ENCODE data around the gene SEMA3F. TPM values are rescaled to one million over a fixed set of nuclear protein-coding genes. Genes with fewer than 3 reads are reported as not detected.

The SEMA3F gene
- total RNA-seq, 1 donor from 2014 or later = 0.21 TPM

DNA sequence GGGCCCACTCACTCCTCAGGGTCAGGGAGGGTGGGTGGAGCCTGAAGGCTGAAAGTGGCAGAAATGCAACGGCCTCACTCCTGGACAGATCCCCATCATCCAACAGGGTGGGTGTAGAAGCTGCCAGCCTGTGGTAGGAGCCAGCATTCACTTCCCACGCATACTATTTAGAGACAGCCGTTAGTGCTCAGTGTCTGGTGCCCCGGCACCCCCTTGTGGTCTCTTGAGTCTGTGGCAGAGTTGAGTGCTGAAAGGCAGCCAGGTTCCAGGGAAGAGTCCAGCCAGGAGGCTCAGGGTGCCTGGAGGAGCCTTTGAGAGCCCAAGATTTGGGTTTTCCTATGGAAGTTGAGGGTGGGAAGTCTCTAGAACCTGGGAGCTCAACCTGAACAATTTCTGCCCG lies 34.1 kb downstream of the SEMA3F start:
- no peak for DNase-seq (ENCODE audit: low spot score)
- no peak overlapping the region for H3K4me3 Mint-ChIP-seq
- peaks cover 6% of the 10 kb centered on the region for H3K27me3 Mint-ChIP-seq (ENCODE audit: insufficient read depth)
- intact Hi-C loops (cut with micrococcal nuclease) = loop anchor here (1.0 kb wide), 1 partner anchor 68 kb away; no protein-coding TSS in a partner anchor
- no peaks in the 10 kb centered on the region for H3K4me1 Mint-ChIP-seq (ENCODE audit: low read depth)
- no peaks in the 10 kb centered on the region for H3K36me3 Mint-ChIP-seq (ENCODE audit: low read depth)
- no peak overlapping the region for H3K27ac Mint-ChIP-seq
- H3K9me3 Mint-ChIP-seq = no peaks in the 10 kb centered on the region

DNA sequence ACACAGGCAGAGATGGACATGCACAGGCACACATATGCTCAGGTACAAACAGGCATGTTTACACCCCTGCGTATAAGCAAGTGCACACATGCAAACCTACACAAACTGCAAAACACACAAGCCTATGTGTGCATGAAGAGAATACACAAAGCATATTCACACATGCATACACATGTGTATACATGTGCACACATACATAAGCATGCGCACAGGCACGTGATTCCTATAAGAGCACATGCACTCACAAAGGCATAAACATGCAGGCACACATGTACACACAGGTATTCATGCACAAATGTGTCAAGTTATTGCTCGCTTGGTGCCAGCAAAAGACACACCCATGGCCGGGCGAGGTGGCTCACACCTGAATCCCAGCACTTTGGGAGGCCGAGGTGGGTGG lies 34.9 kb downstream of the SEMA3F start:
- no peak for DNase-seq (ENCODE audit: low spot score)
- no peaks in the 10 kb centered on the region for H3K9me3 Mint-ChIP-seq
- no peak overlapping the region for H3K4me3 Mint-ChIP-seq
- intact Hi-C loops (cut with micrococcal nuclease) = loop anchor here (1.0 kb wide), 1 partner anchor 69 kb away; no protein-coding TSS in a partner anchor
- H3K27ac Mint-ChIP-seq = no peak overlapping the region
- H3K36me3 Mint-ChIP-seq (ENCODE audit: low read depth) = no peaks in the 10 kb centered on the region
- H3K4me1 Mint-ChIP-seq (ENCODE audit: low read depth) = peaks cover 4% of the 10 kb centered on the region
- peaks cover 9% of the 10 kb centered on the region for H3K27me3 Mint-ChIP-seq (ENCODE audit: insufficient read depth)

DNA sequence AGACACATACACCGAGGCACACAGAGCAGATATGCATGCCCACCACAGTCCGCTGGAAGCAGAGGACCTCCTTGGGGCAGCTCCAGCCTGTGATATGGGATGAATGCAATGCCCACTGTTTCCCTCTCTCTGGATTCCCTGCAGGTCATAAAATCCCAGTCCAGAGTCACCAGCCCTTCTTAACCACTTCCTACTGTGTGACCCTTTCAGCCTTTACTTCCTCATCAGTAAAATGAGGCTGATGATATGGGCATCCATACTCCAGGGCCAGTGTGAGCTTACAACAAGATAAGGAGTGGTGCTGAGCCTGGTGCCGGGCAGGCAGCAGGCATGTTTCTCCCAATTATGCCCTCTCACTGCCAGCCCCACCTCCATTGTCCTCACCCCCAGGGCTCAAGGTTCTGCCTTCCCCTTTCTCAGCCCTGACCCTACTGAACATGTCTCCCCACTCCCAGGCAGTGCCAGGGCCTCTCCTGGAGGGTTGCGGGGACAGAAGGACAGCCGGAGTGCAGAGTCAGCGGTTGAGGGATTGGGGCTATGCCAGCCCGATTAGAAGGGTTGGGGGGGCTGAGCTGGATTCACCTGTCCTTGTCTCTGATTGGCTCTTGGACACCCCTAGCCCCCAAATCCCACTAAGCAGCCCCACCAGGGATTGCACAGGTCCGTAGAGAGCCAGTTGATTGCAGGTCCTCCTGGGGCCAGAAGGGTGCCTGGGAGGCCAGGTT lies 36.0 kb downstream of the SEMA3F start, which contains the start of gene GNAT1:
GNAT1 (plus strand) TSS at position 675 of the 725 bp plus-strand sequence. CDS start 116 bp downstream, outside the sequence.
- H3K27me3 Mint-ChIP-seq (ENCODE audit: insufficient read depth) = peaks cover 14% of the 10 kb centered on the region
- H3K27ac Mint-ChIP-seq = no peak within 1 kb of the TSS

DNA sequence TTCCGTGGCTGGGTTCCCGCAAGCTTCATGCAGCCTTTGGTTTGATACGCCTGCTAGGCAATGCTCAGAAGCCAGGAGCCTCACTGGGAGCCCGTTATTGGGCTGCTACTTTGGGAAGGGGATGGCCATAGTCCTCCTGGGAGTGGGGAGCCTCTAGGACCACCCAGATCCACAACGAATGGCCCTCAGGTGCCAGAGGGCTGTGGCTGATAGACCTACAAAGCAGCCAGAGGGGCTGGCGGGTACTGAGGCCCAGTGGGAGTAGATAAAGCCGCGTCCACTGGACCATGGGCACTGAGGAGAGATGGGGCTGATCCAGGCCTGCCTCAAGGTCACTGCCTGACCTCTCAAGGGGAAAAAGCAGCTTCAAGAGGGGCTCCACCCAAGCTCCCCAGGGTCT lies 37.0 kb downstream of the SEMA3F start:
- no peak overlapping the region for H3K4me3 Mint-ChIP-seq
- H3K4me1 Mint-ChIP-seq (ENCODE audit: low read depth) = peaks cover 6% of the 10 kb centered on the region
- DNase-seq (ENCODE audit: low spot score) = no peak
- intact Hi-C loops (cut with micrococcal nuclease) = loop anchor here (1.0 kb wide), 5 partner anchors 34 to 129 kb away; partner anchors contain the start of gene SEMA3F
- H3K36me3 Mint-ChIP-seq (ENCODE audit: low read depth) = no peaks in the 10 kb centered on the region
- H3K27ac Mint-ChIP-seq = no peak overlapping the region
- peaks cover 18% of the 10 kb centered on the region for H3K27me3 Mint-ChIP-seq (ENCODE audit: insufficient read depth)
- H3K9me3 Mint-ChIP-seq = no peaks in the 10 kb centered on the region

More for the DNA sequence above, 36.0 kb downstream of the SEMA3F start, which contains the start of gene GNAT1:
- H3K4me1 Mint-ChIP-seq (ENCODE audit: low read depth) = peaks cover 6% of the 10 kb centered on the region
- intact Hi-C loops (cut with micrococcal nuclease) = no loop called here
- H3K9me3 Mint-ChIP-seq = no peaks in the 10 kb centered on the region
- H3K4me3 Mint-ChIP-seq = no peak within 1 kb of the TSS
- DNase-seq (ENCODE audit: low spot score) = no peak
- H3K36me3 Mint-ChIP-seq (ENCODE audit: low read depth) = no peaks in the 10 kb centered on the region

DNA sequence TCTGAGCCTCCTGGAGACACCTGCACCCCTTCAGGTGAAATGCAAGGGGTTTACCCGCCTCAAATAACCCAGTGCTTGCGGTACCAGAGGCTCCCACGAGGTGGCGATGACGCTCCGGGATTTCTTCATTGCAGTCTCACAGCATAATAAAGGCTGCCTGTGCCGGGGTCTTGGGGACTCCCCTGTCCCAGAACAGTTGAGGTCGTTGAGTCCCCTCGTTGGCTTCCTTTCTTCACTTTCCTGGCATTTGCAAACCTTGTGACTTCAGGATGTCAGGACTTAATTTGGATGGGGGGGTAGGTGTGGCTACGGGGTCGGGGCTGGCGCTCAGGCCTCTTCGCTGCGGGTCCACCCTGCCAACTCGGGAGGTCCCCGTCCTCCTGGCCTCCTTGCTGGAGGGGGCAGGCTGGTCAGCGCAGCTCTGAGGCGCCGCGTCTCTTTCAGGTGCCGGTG lies 37.6 kb downstream of the SEMA3F start:
- Mint-ChIP-seq H3K4me1 (ENCODE audit: low read depth) (peaks cover 6% of the 10 kb centered on the region), H3K4me3 (no peak overlapping the region), H3K27me3 (ENCODE audit: insufficient read depth) (peaks cover 18% of the 10 kb centered on the region), H3K27ac (no peak overlapping the region), H3K36me3 (ENCODE audit: low read depth) (no peaks in the 10 kb centered on the region), H3K9me3 (no peaks in the 10 kb centered on the region)
- DNase-seq (ENCODE audit: low spot score) = peak; percentile 72
- intact Hi-C loops (cut with micrococcal nuclease) = loop anchor here (1.0 kb wide), 5 partner anchors 34 to 129 kb away; partner anchors contain the start of gene SEMA3F

DNA sequence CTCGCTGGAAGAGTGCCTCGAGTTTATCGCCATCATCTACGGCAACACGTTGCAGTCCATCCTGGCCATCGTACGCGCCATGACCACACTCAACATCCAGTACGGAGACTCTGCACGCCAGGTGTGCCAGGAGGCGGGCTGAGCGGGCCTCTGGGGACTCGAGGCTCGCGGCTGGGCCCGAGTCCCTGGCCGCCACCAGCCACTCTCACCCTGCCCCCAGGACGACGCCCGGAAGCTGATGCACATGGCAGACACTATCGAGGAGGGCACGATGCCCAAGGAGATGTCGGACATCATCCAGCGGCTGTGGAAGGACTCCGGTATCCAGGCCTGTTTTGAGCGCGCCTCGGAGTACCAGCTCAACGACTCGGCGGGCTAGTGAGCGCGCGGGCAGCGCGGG lies 38.2 kb downstream of the SEMA3F start:
- intact Hi-C loops (cut with micrococcal nuclease) = no loop called here
- H3K36me3 Mint-ChIP-seq (ENCODE audit: low read depth) = no peaks in the 10 kb centered on the region
- H3K4me1 Mint-ChIP-seq (ENCODE audit: low read depth) = peaks cover 6% of the 10 kb centered on the region
- no peaks in the 10 kb centered on the region for H3K9me3 Mint-ChIP-seq
- H3K4me3 Mint-ChIP-seq = no peak overlapping the region
- H3K27ac Mint-ChIP-seq = no peak overlapping the region
- no peak for DNase-seq (ENCODE audit: low spot score)
- H3K27me3 Mint-ChIP-seq (ENCODE audit: insufficient read depth) = peaks cover 18% of the 10 kb centered on the region

DNA sequence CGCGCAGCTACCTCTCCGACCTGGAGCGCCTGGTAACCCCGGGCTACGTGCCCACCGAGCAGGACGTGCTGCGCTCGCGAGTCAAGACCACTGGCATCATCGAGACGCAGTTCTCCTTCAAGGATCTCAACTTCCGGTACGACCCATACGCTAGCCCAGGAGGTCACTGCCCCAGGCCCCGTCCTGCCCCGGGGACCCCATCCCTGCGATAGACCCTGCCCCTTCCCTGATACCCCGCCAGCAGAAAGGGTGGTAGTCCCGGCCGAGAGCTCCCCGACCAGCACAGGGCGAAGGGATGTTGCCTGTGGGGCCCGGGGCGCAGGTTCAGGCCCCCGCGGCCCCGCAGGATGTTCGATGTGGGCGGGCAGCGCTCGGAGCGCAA lies 38.6 kb downstream of the SEMA3F start:
- no peaks in the 10 kb centered on the region for H3K9me3 Mint-ChIP-seq
- H3K4me1 Mint-ChIP-seq (ENCODE audit: low read depth) = peaks cover 6% of the 10 kb centered on the region
- intact Hi-C loops (cut with micrococcal nuclease) = loop anchor here (1.0 kb wide), 1 partner anchor 106 kb away; the partner anchor contains the start of genes HYAL3 and NAA80
- H3K4me3 Mint-ChIP-seq = no peak overlapping the region
- H3K36me3 Mint-ChIP-seq (ENCODE audit: low read depth) = no peaks in the 10 kb centered on the region
- no peak overlapping the region for H3K27ac Mint-ChIP-seq
- peaks cover 18% of the 10 kb centered on the region for H3K27me3 Mint-ChIP-seq (ENCODE audit: insufficient read depth)
- DNase-seq (ENCODE audit: low spot score) = no peak

DNA sequence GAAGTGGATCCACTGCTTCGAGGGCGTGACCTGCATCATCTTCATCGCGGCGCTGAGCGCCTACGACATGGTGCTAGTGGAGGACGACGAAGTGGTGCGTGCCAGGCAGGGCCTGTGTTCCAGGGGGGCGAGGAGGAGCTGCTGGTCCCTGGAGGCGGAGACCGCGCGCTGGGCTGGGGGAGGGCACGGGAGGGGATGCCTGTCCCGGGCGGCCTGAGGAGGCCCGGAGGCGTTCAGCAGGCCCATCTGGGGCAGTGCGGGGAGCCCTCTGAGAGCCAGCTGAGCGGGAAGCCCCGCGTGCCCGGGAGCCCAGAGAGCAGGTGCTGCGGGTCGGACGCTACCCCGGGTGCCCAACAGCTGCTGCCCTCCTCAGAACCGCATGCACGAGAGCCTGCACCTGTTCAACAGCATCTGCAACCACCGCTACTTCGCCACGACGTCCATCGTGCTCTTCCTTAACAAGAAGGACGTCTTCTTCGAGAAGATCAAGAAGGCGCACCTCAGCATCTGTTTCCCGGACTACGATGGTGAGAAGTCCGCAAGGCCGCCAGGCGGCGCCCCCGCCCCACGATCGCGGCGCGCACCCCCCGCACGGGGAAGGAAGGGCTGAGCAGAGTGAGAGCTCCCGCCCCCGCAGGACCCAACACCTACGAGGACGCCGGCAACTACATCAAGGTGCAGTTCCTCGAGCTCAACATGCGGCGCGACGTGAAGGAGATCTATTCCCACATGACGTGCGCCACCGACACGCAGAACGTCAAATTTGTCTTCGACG lies 39.2 kb downstream of the SEMA3F start:
- Mint-ChIP-seq H3K9me3 (no peaks in the 10 kb centered on the region), H3K27me3 (ENCODE audit: insufficient read depth) (peaks cover 18% of the 10 kb centered on the region), H3K4me1 (ENCODE audit: low read depth) (peaks cover 6% of the 10 kb centered on the region), H3K36me3 (ENCODE audit: low read depth) (no peaks in the 10 kb centered on the region), H3K4me3 (no peak overlapping the region), H3K27ac (no peak overlapping the region)
- DNase-seq (ENCODE audit: low spot score) = peak; percentile 73
- intact Hi-C loops (cut with micrococcal nuclease) = loop anchor here (1.0 kb wide), 1 partner anchor 105 kb away; the partner anchor contains the start of genes HYAL3 and NAA80

DNA sequence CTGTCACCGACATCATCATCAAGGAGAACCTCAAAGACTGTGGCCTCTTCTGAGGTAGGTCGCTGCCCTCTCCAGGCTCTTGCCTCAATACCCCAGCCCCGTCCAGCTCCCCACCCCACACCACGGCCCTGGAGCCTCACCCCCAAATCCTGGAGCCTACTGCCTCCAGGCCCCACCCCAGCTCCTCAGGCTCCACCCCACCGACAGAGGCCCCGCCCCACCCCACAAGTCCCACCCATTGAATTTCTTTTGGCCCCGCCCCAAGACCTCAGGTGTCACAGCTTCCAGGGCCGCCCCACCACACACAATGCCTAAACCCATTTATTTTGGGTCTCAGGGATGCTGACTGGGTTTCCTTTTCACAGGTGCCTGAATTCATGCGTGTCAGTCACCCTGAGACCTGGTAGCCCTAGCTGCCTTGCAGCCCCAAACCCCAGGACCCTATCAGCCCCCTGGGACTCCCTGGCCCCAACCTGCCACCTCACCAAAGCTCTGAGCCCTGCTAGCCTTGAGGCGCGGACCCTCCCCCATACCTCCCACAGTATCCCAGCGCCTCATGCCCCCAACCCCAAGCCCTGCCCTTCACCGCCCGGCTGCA lies 39.9 kb downstream of the SEMA3F start:
- peaks cover 6% of the 10 kb centered on the region for H3K4me1 Mint-ChIP-seq (ENCODE audit: low read depth)
- H3K27ac Mint-ChIP-seq = no peak overlapping the region
- H3K4me3 Mint-ChIP-seq = no peak overlapping the region
- H3K36me3 Mint-ChIP-seq (ENCODE audit: low read depth) = no peaks in the 10 kb centered on the region
- peak; percentile 9 for DNase-seq (ENCODE audit: low spot score)
- peaks cover 18% of the 10 kb centered on the region for H3K27me3 Mint-ChIP-seq (ENCODE audit: insufficient read depth)
- intact Hi-C loops (cut with micrococcal nuclease) = loop anchor here (1.0 kb wide), 1 partner anchor 104 kb away; the partner anchor contains the start of genes HYAL3 and NAA80
- H3K9me3 Mint-ChIP-seq = no peaks in the 10 kb centered on the region

DNA sequence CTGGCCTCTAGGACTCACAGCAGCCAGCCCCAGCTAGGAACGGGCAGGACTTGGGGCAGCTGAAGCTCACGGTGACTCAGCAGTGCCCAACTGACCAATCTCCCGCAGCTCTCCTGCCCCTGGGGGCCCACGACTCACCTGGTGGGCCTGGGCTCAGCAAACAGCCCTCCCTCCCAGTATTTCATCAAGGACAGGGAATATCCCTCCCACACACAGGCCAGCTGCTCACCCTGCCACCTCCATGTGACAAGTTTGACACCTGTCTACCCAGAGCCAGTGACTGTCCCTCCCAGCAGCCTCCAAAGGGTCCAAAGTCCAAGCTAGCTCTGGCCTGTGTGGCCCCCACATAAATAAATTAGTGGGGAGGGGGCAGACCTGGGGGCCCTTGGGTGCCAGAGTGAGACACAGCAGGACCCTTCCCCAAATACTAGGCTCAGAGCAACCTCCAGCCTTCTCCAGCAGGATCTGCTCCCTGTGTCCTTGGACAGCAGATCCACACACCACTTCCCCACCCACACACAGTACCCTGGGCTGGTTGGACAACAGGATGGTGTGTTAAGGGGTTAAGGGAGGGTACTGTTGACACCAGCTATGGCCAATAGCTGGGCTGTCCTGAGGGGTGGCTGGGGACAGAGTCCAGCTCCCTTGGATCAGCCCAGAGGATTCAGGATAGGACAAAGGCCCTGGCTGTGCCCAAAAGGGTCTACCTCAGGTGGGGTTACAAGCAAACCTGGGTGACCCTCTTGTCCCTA lies 40.6 kb downstream of the SEMA3F start:
- Mint-ChIP-seq H3K27me3 (ENCODE audit: insufficient read depth) (peaks cover 18% of the 10 kb centered on the region), H3K4me1 (ENCODE audit: low read depth) (peaks cover 6% of the 10 kb centered on the region), H3K27ac (no peak overlapping the region), H3K9me3 (no peaks in the 10 kb centered on the region), H3K36me3 (ENCODE audit: low read depth) (no peaks in the 10 kb centered on the region), H3K4me3 (no peak overlapping the region)
- intact Hi-C loops (cut with micrococcal nuclease) = no loop called here
- no peak for DNase-seq (ENCODE audit: low spot score)

DNA sequence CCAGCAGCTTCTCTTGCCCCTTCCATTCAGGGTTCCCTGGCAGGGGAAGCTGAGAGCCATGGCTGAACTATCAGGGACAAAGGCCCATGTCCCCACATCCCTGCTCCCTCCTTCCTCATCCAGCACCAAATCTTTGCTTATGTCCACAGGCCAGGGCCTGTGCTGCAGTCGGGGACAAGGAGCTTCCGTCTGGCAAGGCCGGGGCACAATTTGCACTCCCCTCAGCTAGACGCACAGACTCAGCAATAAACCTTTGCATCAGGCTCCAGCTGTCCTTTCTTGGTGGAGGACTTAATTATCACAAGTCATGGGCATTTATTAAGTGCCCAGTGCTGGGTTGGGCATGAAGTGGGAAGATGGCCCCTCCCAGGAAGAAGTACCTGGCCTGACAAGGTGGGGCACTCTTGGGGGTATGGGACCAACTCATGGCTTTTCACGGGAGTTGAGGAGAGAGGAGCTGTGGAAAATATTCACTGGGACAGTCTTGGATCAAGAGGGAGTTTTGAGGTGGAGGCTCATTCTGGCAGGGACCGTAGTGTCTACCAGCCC lies 41.2 kb downstream of the SEMA3F start:
- no peak overlapping the region for H3K4me3 Mint-ChIP-seq
- peaks cover 6% of the 10 kb centered on the region for H3K4me1 Mint-ChIP-seq (ENCODE audit: low read depth)
- no peak for DNase-seq (ENCODE audit: low spot score)
- no peaks in the 10 kb centered on the region for H3K9me3 Mint-ChIP-seq
- no peak overlapping the region for H3K27ac Mint-ChIP-seq
- intact Hi-C loops (cut with micrococcal nuclease) = no loop called here
- peaks cover 18% of the 10 kb centered on the region for H3K27me3 Mint-ChIP-seq (ENCODE audit: insufficient read depth)
- H3K36me3 Mint-ChIP-seq (ENCODE audit: low read depth) = no peaks in the 10 kb centered on the region

Data from activated T-helper 1 cell treated with anti-CD3 and anti-CD28 coated beads, Interleukin-12 subunit alpha, Interleukin-12 subunit beta, Interleukin-2, Interleukin-4 antibody, amounts not matched to agents 30 ng/mL and 10 ng/mL and 1 ng/mL, durations not matched to agents 14 hours and 24 hours and 36 hours (primary cell).